ENCODE measurements around the gene ZDHHC19.
"Not testable (repeated sequence)": the region's sequence is repeated elsewhere in the genome, so short reads cannot be mapped to it uniquely, and the experiment has no call there.

Gene ZDHHC19

GRCh38 chr3:196177967-196178366 is 33.2 kb downstream of the ZDHHC19 start:
- DNase-seq (ENCODE audit: low spot score): no peak

GRCh38 chr3:196177567-196177966 is 33.6 kb downstream of the ZDHHC19 start:
- no peak for DNase-seq (ENCODE audit: low spot score)

- no peak for DNase-seq (ENCODE audit: low spot score)
Observed at GRCh38 chr3:196175722-196176121, 35.5 kb downstream of the ZDHHC19 start.

- DNase-seq (ENCODE audit: low spot score): no peak
Observed at GRCh38 chr3:196175116-196175625, 36.0 kb downstream of the ZDHHC19 start.

DNA sequence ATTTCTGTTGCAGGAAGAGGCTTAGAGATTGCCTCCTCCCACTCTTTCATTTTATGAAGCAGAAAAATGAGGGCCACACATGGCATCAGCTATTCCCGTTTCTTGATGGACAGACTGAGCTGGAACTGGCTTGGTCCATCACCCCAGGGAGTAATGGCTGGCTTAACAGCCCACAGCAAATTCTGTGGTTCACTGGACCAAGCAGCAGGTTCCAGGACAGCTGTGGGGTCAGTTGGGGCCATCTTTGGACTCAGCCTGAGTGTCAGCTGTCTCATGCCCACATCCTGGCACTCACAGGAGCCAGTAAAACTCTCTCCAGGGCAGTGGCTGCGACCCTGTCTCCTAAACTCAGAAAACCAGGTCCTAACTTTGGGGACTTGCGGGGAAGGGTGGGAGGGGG is 36.5 kb downstream of the ZDHHC19 start:
- no peak for DNase-seq (ENCODE audit: low spot score)

DNA sequence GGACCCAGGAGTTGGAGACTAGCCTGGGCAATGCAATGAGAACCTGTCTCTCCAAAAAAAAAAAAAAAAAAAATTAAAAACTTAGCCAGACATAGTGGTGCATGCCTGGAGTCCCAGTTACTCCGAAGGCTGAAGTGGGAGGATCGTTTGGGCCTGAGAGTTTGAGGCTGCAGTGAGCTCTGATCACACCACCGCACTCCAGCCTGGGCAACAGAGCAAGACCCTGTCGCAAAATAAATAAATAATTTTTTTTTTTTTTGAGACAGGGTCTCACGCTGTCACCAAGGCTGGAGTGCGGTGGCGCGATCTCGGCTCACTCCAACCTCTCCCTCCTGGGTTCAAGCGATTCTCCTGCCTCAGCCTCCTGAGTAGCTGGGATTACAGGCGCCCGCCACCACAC is 40.9 kb downstream of the ZDHHC19 start:
- DNase-seq (ENCODE audit: low spot score): not testable (repeated sequence)

DNA sequence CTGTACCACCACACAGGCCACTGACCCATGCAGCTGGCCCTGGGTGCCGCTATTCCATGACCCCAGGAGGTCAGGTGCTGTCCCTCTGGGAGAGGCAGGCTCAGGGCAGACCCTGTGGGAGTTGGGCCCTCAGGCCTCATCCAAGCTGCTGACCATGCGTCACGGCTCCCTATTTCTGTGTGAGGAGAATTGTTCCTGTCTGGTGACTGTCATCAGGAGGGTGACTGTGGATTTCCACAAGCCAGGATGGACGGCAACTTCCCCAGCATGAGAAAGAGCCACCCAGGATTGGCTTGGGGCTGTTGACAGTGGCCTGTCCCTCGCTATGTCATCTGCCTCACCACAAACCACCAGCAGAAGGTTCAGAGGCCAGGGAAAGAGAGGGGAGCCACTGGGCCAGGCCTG is 41.4 kb downstream of the ZDHHC19 start:
- no peak for DNase-seq (ENCODE audit: low spot score)

GRCh38 chr3:196168808-196169391 is 42.3 kb downstream of the ZDHHC19 start:
- DNase-seq (ENCODE audit: low spot score): no peak

- no peak for DNase-seq (ENCODE audit: low spot score)
Observed at GRCh38 chr3:196166741-196167140, 44.5 kb downstream of the ZDHHC19 start.

- no peak for DNase-seq (ENCODE audit: low spot score)
Observed at GRCh38 chr3:196165850-196166249, 45.4 kb downstream of the ZDHHC19 start.

GRCh38 chr3:196165006-196165575 is 46.1 kb downstream of the ZDHHC19 start:
- DNase-seq (ENCODE audit: low spot score): not testable (repeated sequence)

DNA sequence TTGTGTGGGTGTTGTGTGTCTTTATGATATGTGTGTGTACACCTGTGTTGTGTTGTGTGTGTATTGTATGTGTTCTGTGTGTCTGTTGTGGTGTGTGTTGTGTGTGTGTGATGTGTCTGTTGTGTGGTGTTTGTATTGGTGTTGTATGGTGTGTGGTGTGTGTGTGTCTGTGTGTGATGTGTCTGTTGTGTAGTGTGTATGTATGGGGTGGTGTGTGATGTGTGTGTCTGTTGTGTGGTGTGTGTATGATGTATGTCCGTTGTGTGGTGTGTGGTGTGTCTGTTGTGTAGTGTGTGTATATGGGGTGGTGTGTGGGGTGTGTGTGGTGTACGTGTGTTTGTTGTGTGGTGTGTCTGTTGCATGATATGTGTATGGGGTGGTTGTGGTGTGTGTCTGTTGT is 46.6 kb downstream of the ZDHHC19 start:
- DNase-seq (ENCODE audit: low spot score): no peak

- DNase-seq (ENCODE audit: low spot score): no peak
Observed at GRCh38 chr3:196163666-196164493, 47.3 kb downstream of the ZDHHC19 start.

DNA sequence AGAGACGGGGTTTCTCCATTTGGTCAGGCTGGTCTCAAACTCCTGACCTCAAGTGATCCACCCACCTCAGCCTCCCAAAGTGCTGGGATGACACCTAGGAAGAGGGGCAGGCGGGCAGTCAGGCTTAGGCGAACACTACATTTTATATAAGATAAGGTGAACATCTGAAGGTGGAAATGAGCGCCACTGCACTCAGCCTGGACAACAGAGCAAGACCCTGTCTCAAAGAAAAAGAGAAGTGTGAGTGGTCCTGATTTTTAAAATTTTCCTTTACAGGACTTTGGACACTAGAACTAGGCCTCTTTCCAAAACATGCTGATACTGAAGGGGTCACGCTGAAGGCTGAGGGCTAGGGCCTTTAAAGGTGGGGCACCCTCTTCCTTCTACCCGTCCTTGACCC is 48.0 kb downstream of the ZDHHC19 start:
- no peak for DNase-seq (ENCODE audit: low spot score)

- DNase-seq (ENCODE audit: low spot score): no peak
Observed at GRCh38 chr3:196162679-196163078, 48.5 kb downstream of the ZDHHC19 start.

GRCh38 chr3:196159952-196160804 is 51.0 kb downstream of the ZDHHC19 start:
- DNase-seq (ENCODE audit: low spot score): peak; percentile 79

- no peak for DNase-seq (ENCODE audit: low spot score)
Observed at GRCh38 chr3:196159526-196159925, 51.7 kb downstream of the ZDHHC19 start.

DNA sequence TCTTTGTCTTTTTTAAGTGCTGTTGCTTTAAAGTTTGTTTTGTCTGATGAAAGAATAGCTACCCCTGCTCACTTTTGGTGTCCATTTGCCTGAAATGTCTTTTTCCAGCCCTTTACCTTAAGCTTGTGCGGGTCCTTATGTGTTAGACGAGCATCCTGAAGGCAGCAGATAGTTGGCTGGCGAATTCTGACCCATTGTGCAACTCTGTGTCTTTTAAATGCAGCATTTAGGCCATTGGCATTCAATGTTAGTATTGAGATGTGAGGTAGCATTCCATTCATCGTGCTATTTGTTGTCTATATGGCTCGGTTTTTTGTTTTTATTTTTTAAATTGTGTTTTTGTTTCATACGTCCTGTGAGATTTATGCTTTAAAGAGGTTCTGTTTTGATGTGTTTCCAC is 55.0 kb downstream of the ZDHHC19 start:
- no peak for DNase-seq (ENCODE audit: low spot score)

- DNase-seq (ENCODE audit: low spot score): no peak
Observed at GRCh38 chr3:196150481-196150880, 60.7 kb downstream of the ZDHHC19 start.

DNA sequence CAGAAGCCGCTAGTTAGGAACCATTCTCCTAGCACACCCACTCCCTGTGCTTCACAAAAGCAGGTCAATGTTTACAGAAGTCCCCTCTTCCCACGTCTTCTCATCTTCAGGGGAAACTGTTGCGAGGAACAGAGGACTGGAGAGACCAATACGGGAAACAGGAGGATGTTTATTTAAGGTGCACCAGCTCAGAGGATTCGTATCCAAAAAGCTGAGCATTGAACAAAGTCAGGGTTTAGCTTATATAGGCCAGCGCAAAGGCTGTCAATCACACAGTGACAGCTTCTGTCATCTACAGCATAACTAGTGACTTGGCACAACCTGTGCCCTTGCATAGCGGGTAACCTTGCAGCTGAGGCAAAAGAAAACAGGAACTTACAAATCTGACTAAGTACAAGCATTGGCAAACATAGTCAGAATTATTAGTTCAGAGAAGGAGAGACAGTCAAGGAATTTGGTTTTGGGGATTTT is 61.3 kb downstream of the ZDHHC19 start:
- peak; percentile 41 for DNase-seq (ENCODE audit: low spot score)

- no peak for DNase-seq (ENCODE audit: low spot score)
Observed at GRCh38 chr3:196149375-196149774, 61.8 kb downstream of the ZDHHC19 start.

Data from germinal center (tissue), 1 donor.